Measurements from ENCODE around the gene ACACB. TPM values are rescaled to one million over a fixed set of nuclear protein-coding genes. Genes with fewer than 3 reads are reported as not detected.

ACACB gene
- total RNA-seq, 1 donor from 2014 or later: 6.3 TPM

DNA sequence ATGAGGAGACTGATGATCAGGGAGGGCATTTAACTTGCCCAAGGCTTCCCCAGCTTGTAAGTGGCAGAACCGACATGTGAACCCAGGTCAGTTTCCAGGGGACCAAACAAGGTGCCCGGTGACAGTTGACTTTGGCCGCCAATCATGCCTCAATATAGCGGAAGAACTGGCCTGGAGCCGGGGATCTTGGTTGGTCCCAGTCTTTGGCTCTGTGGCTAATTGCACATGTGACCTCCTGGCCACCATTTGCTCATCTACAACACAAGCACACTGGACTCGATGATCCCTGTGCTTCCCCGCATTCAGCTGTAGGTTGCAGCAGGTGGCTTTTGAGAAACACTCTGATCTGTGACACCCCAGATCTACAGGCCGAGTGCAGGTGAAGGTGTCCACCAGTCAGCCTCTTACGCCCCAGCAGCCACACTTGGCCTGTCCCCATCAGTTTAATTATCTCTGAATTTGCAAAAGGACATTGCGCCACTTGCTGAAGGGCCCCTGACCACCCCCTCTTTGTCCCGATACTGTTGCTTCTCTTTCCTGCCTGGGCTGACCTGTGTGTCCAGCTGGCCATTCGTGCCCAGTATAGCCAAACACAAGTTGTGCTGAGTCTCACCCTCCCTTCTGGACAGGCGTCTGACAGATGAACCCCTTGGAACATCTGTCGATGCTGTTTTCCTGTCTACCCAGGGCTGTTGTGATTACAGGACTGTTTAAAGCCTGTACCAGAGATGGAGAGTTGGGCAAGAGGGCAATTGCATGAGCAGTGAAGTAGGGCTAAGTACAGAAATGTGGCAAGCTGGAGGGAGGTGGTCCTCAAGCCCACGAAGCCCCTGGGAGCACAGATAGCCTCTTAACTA, 14.1 kb downstream of the ACACB start:
- Mint-ChIP-seq H3K36me3 (ENCODE audit: low read depth) (no peaks in the 10 kb centered on the region), H3K4me3 (no peak overlapping the region), H3K9me3 (no peaks in the 10 kb centered on the region), H3K27me3 (peaks cover 2% of the 10 kb centered on the region), H3K27ac (no peak overlapping the region), H3K4me1 (no peaks in the 10 kb centered on the region)
- TF ChIP-seq CTCF (IDR thresholded peaks at IDR 0.05): no peak
- CTCF ChIA-PET: no interaction called here
- DNase-seq: no peak
- POLR2A ChIA-PET: no interaction called here
- intact Hi-C loops (cut with micrococcal nuclease): no loop called here
- no peak for ATAC-seq (ENCODE audit: low read depth)

DNA sequence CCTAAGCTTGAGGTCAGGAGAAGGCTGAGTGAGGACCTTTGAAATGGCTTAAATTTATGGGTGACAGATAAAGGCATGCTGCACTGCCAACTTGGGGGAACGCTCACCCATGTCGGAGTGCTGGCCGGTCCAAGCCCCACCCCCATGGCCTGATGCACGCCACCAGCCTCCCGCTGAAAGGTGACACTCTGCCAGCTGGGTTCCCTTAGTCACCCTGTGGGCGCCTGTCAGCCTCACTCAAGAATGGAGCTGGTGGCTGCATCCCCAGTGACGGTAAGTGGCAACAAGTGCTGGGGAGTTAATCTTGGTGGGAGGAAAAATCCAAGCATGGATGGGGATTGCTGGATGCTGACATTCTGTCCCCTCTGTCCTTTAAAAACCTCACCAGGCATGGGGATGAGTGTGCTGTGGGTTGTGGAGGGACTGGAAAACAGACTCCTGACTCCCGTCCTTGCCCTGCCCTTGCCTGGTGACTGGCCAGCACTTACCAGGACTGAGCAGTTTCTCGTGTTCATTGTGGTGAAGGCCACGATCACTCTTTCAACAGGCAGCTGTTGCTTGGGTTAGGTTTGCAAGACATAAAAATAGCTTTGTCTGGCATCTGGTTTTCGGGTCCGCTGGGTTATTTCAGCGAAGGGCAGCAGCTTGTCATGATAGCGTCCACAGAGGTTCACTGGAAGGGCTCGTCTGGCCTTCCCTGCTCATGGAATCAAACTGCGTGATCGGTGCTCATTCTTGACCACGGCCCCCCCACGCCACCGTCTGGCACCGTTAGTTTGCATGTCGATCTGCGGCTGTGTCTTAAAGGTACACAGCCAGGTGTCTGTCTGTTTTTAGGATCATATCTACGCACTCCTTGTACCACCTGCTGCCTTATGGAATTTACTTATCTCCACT, 15.0 kb downstream of the ACACB start:
- CTCF ChIA-PET: no interaction called here
- POLR2A ChIA-PET: no interaction called here
- Mint-ChIP-seq H3K4me3 (no peak overlapping the region), H3K27ac (no peak overlapping the region), H3K36me3 (ENCODE audit: low read depth) (no peaks in the 10 kb centered on the region), H3K4me1 (no peaks in the 10 kb centered on the region), H3K9me3 (no peaks in the 10 kb centered on the region), H3K27me3 (peaks cover 2% of the 10 kb centered on the region)
- intact Hi-C loops (cut with micrococcal nuclease): no loop called here
- DNase-seq (no peak), ATAC-seq (ENCODE audit: low read depth) (no peak)
- TF ChIP-seq CTCF (IDR thresholded peaks at IDR 0.05): no peak

- peaks cover 9% of the 10 kb centered on the region for H3K27me3 Mint-ChIP-seq
- no peak overlapping the region for H3K4me3 Mint-ChIP-seq
- ATAC-seq (ENCODE audit: low read depth) (no peak), DNase-seq (no peak)
- CTCF ChIA-PET: no interaction called here
- H3K27ac Mint-ChIP-seq: no peak overlapping the region
- TF ChIP-seq CTCF (IDR thresholded peaks at IDR 0.05): no peak
- no peaks in the 10 kb centered on the region for H3K4me1 Mint-ChIP-seq
- intact Hi-C loops (cut with micrococcal nuclease): no loop called here
- peaks cover 3% of the 10 kb centered on the region for H3K9me3 Mint-ChIP-seq
- peaks cover 4% of the 10 kb centered on the region for H3K36me3 Mint-ChIP-seq (ENCODE audit: low read depth)
- POLR2A ChIA-PET: no interaction called here
Measured at GRCh38 chr12:109134186-109134917, 18.0 kb downstream of the ACACB start.

DNA sequence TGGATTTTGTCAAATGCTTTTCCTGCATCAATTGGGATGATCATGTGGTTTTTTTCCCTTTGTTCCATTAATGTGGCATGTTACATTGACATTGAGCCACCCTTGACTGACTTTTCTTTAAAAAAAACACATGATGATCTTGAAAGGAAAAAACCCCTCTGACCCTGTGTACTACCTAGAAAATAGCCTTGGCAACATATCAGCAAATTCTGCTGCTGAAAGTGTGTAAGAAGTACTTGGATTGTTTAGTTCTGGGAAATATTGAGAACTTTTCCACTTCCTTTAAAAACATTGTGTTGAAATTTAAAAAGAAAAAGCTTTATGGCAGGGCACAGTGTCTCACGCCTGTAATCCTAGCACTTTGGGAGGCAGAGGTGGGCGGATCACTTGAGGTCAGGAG, 20.7 kb downstream of the ACACB start:
- Mint-ChIP-seq H3K9me3 (peaks cover 3% of the 10 kb centered on the region), H3K36me3 (ENCODE audit: low read depth) (peaks cover 6% of the 10 kb centered on the region), H3K27me3 (peaks cover 10% of the 10 kb centered on the region), H3K4me1 (no peaks in the 10 kb centered on the region), H3K4me3 (no peak overlapping the region), H3K27ac (no peak overlapping the region)
- ATAC-seq (ENCODE audit: low read depth) (no peak), DNase-seq (no peak)
- TF ChIP-seq CTCF (IDR thresholded peaks at IDR 0.05): no peak
- intact Hi-C loops (cut with micrococcal nuclease): no loop called here
- CTCF ChIA-PET: no interaction called here
- POLR2A ChIA-PET: no interaction called here

- H3K4me3 Mint-ChIP-seq: no peak overlapping the region
- H3K36me3 Mint-ChIP-seq (ENCODE audit: low read depth): peaks cover 6% of the 10 kb centered on the region
- no peak for DNase-seq
- no peak for ATAC-seq (ENCODE audit: low read depth)
- ChIA-PET CTCF (no interaction called here), POLR2A (no interaction called here)
- TF ChIP-seq CTCF (IDR thresholded peaks at IDR 0.05): no peak
- intact Hi-C loops (cut with micrococcal nuclease): no loop called here
- H3K9me3 Mint-ChIP-seq: peaks cover 3% of the 10 kb centered on the region
- H3K27me3 Mint-ChIP-seq: peaks cover 12% of the 10 kb centered on the region
- no peaks in the 10 kb centered on the region for H3K4me1 Mint-ChIP-seq
- peak overlapping the region; percentile 6 for H3K27ac Mint-ChIP-seq
Measured at GRCh38 chr12:109139360-109139759, 23.0 kb downstream of the ACACB start.
